Neural crest cell (in vitro differentiated cells): ENCODE measurements around the gene LRRC49. TPM values are rescaled to one million over a fixed set of nuclear protein-coding genes. Genes with fewer than 3 reads are reported as not detected.

Experiments used
- DNase-seq: peaks from one replicate; pipeline ENCODE4 v3.0.0; 2021; ENCODE audit warnings: low read depth, mixed read lengths, low spot score
- H3K27ac Mint-ChIP-seq: one replicate; pipeline ENCODE4 v1.8.0; 2021; ENCODE audit warnings: mild to moderate bottlenecking, mixed read lengths; ENCODE audit not compliant: unreplicated experiment
- H3K27me3 Mint-ChIP-seq: 2 replicates; pipeline ENCODE4 v1.8.0; 2021; ENCODE audit warnings: low read depth, mild to moderate bottlenecking, mixed read lengths
- H3K36me3 Mint-ChIP-seq: 2 replicates; pipeline ENCODE4 v1.8.0; 2021; ENCODE audit warnings: low read depth, mild to moderate bottlenecking, mixed read lengths
- H3K4me1 Mint-ChIP-seq: 2 replicates; pipeline ENCODE4 v1.8.0; 2021; ENCODE audit warnings: mixed read lengths
- H3K4me3 Mint-ChIP-seq: one replicate; pipeline ENCODE4 v1.8.0; 2021; ENCODE audit warnings: mild to moderate bottlenecking, mixed read lengths
- H3K9me3 Mint-ChIP-seq: 2 replicates; pipeline ENCODE4 v1.8.0; 2021; ENCODE audit warnings: mixed read lengths
- total RNA-seq: library from RNA; stranded (reverse); gene quantifications from 2 replicates; pipeline ENCODE4 v1.2.1, GENCODE V29; 2021
- TF ChIP-seq, protein P1 (sequence below): fragments of 200-600 bp; sonication (generic); conservative IDR thresholded peaks from 2 replicates; pipeline ENCODE4 v1.5.0; 2021; ENCODE audit warnings: antibody characterized with exemption, mild to moderate bottlenecking

Gene LRRC49
- total RNA-seq, 1 donor from 2014 or later: 20.9 TPM

GRCh38 chr15:71072423-71072822, 179.8 kb downstream of the LRRC49 start:
- peaks cover 3% of the 10 kb centered on the region for H3K36me3 Mint-ChIP-seq
- H3K27me3 Mint-ChIP-seq: no peaks in the 10 kb centered on the region
- no peak overlapping the region for H3K27ac Mint-ChIP-seq
- no peaks in the 10 kb centered on the region for H3K4me1 Mint-ChIP-seq
- TF ChIP-seq, protein P1, sequence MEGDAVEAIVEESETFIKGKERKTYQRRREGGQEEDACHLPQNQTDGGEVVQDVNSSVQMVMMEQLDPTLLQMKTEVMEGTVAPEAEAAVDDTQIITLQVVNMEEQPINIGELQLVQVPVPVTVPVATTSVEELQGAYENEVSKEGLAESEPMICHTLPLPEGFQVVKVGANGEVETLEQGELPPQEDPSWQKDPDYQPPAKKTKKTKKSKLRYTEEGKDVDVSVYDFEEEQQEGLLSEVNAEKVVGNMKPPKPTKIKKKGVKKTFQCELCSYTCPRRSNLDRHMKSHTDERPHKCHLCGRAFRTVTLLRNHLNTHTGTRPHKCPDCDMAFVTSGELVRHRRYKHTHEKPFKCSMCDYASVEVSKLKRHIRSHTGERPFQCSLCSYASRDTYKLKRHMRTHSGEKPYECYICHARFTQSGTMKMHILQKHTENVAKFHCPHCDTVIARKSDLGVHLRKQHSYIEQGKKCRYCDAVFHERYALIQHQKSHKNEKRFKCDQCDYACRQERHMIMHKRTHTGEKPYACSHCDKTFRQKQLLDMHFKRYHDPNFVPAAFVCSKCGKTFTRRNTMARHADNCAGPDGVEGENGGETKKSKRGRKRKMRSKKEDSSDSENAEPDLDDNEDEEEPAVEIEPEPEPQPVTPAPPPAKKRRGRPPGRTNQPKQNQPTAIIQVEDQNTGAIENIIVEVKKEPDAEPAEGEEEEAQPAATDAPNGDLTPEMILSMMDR: no peak
- H3K4me3 Mint-ChIP-seq: no peak overlapping the region
- peaks cover 11% of the 10 kb centered on the region for H3K9me3 Mint-ChIP-seq
- no peak for DNase-seq

DNA sequence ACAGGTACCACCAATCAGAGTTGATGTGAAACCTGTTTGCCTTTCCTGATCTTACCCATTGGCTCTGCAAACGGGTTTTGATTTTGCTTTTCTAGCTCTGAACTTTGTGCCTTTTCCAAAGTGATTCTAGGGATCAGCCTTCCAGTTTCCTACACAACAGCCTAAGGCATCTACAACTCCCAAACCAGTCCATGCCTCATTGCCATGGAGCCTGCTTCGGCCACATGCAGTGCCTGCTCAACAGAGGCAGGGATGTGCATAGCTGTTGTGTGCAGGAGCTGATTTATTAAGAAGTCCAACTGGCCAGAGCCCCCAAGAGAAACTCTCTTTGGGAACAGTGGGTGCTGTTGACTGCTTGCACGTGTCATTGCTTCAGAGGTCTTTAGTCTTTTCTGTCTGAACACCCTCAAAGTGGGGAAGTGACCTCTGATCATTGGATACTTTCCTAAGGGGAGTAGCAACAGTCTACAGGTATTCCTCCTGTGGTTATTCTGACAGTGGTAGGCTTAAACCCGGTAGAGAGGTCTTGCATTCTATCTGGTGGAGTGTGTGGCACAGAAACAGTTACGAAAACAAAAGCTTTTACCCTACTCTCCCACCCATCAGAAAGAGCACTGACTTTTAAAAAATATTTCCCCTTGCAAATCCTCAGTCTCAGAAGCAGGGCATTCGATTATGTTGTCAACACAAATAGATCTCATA, 186.0 kb downstream of the LRRC49 start:
- no peak overlapping the region for H3K4me3 Mint-ChIP-seq
- no peak for DNase-seq
- H3K27ac Mint-ChIP-seq: no peak overlapping the region
- TF ChIP-seq, protein P1: no peak
- H3K9me3 Mint-ChIP-seq: peaks cover 14% of the 10 kb centered on the region
- H3K36me3 Mint-ChIP-seq: peaks cover 5% of the 10 kb centered on the region
- peaks cover under 1% of the 10 kb centered on the region for H3K27me3 Mint-ChIP-seq
- no peaks in the 10 kb centered on the region for H3K4me1 Mint-ChIP-seq

DNA sequence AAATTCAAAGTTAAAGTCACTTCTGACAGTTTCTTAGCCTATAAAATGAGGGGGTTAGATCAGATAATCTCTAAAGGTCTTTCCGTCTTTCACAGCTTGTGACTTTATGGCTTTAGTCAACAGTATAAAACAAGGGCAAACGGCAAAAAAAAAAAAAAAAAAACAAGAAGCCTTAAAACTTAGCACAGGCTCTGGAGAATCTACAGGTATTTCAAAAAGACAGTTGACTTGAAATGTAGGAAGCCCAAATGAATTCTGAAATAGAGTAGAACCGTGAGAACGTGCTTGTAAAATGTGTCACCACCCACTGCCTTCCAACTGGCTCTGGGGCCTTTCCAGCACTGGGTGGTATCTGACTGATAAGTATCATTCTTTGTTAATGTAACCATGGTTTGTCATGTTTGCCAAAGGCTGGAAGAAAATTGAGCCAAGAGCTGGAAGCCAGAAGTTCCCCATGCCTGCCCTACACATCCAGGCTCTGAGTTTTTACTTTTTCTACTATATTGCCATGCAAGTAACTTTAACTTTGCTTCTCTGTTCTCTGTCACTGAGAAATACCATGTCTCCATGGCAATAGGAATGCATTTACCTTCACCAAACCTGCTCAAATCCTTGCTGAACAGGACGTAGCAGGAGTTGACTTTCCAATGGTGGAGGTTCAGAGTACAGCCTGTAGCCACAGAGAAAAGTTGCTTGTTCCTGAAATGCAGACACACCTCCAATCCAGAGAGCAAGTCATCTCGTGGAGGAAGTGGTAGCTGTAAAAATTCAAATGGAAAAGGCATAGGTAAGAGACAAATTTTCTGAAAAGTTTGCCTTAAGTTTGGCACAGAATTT, 186.8 kb downstream of the LRRC49 start:
- TF ChIP-seq, protein P1: no peak
- Mint-ChIP-seq H3K4me1 (no peaks in the 10 kb centered on the region), H3K27me3 (peaks cover 6% of the 10 kb centered on the region), H3K9me3 (peaks cover 11% of the 10 kb centered on the region), H3K4me3 (no peak overlapping the region), H3K36me3 (peaks cover 2% of the 10 kb centered on the region), H3K27ac (no peak overlapping the region)
- no peak for DNase-seq

DNA sequence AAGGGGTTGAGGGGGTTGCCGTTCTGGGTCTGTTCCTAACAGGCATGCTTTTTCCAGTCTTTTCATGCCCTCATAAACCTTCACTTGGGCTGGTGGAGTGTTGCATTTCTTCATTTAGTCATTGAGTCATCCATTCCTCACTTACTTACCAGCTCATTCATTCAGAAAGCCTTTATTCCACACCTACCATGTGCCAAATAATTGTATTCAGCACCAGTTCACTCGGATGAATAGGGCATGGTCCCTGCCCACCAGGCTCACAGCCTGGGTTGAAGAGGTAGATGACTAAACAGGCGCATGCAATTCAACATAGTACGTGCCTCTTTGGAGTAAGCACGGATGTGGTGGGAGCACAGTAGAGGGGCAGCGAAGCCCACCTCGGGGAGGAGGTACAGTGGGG, 187.5 kb downstream of the LRRC49 start:
- H3K9me3 Mint-ChIP-seq: peaks cover 11% of the 10 kb centered on the region
- H3K4me1 Mint-ChIP-seq: no peaks in the 10 kb centered on the region
- H3K36me3 Mint-ChIP-seq: peaks cover 2% of the 10 kb centered on the region
- H3K27ac Mint-ChIP-seq: no peak overlapping the region
- no peak for DNase-seq
- TF ChIP-seq, protein P1: no peak
- no peak overlapping the region for H3K4me3 Mint-ChIP-seq
- peaks cover 7% of the 10 kb centered on the region for H3K27me3 Mint-ChIP-seq

- TF ChIP-seq, protein P1: no peak
Observed at GRCh38 chr15:71080705-71081104, 188.1 kb downstream of the LRRC49 start.

More at GRCh38 chr15:71080705-71081104, 188.1 kb downstream of the LRRC49 start:
- Mint-ChIP-seq H3K4me3 (no peak overlapping the region), H3K36me3 (peaks cover 2% of the 10 kb centered on the region), H3K27ac (no peak overlapping the region), H3K27me3 (peaks cover 12% of the 10 kb centered on the region), H3K4me1 (no peaks in the 10 kb centered on the region), H3K9me3 (peaks cover 11% of the 10 kb centered on the region)
- no peak for DNase-seq
